ENCODE data around the gene DNAH3.
"Not testable (repeated sequence)": the region's sequence is repeated elsewhere in the genome, so short reads cannot be mapped to it uniquely, and the experiment has no call there.

DNAH3 gene

GRCh38 chr16:20984019-20984418, 166.6 kb downstream of the DNAH3 start:
- DNase-seq: no peak

- DNase-seq: peak; percentile 24
These were observed 174.1 kb downstream of the DNAH3 start for GRCh38 chr16:20976576-20976975.

- DNase-seq: not testable (repeated sequence)
These were observed 177.4 kb downstream of the DNAH3 start for GRCh38 chr16:20973201-20973600.

- no peak for DNase-seq
These were observed 179.2 kb downstream of the DNAH3 start for GRCh38 chr16:20971401-20971800.

GRCh38 chr16:20969386-20969785, 181.3 kb downstream of the DNAH3 start:
- no peak for DNase-seq

- DNase-seq: no peak
These were observed 181.9 kb downstream of the DNAH3 start for GRCh38 chr16:20968765-20969164.

GRCh38 chr16:20960899-20961298, 189.7 kb downstream of the DNAH3 start:
- DNase-seq: no peak

- DNase-seq: no peak
These were observed 193.5 kb downstream of the DNAH3 start for GRCh38 chr16:20957153-20957552.

GRCh38 chr16:20956319-20956718, 194.3 kb downstream of the DNAH3 start:
- DNase-seq: peak; percentile 17

- DNase-seq: no peak
These were observed 196.1 kb downstream of the DNAH3 start for GRCh38 chr16:20954574-20954973.

GRCh38 chr16:20952139-20952920, 198.3 kb downstream of the DNAH3 start:
- DNase-seq: no peak

- no peak for DNase-seq
These were observed 200.4 kb downstream of the DNAH3 start for GRCh38 chr16:20950294-20950693.

GRCh38 chr16:20949660-20950059, 201.0 kb downstream of the DNAH3 start:
- no peak for DNase-seq

GRCh38 chr16:20948444-20948843, 202.2 kb downstream of the DNAH3 start:
- no peak for DNase-seq

GRCh38 chr16:20946015-20946629, 204.5 kb downstream of the DNAH3 start:
- peak; percentile 48 for DNase-seq

GRCh38 chr16:20945575-20945875, 205.1 kb downstream of the DNAH3 start:
- not testable (repeated sequence) for DNase-seq

GRCh38 chr16:20944861-20945574, 205.6 kb downstream of the DNAH3 start:
- peak; percentile 94 for DNase-seq

GRCh38 chr16:20942256-20942655, 208.4 kb downstream of the DNAH3 start:
- DNase-seq: no peak

- no peak for DNase-seq
These were observed 209.1 kb downstream of the DNAH3 start for GRCh38 chr16:20941636-20941926.

- DNase-seq: peak; percentile 52
These were observed 209.6 kb downstream of the DNAH3 start for GRCh38 chr16:20940871-20941635.

GRCh38 chr16:20939611-20940010, 211.0 kb downstream of the DNAH3 start:
- DNase-seq: no peak

- DNase-seq: peak; percentile 59
These were observed 212.2 kb downstream of the DNAH3 start for GRCh38 chr16:20938426-20938825.

GRCh38 chr16:20937736-20938135, 212.9 kb downstream of the DNAH3 start:
- DNase-seq: no peak

GRCh38 chr16:20933589-20933988, 217.1 kb downstream of the DNAH3 start:
- DNase-seq: no peak
